ENCODE data around the gene FSIP1.

Gene FSIP1

DNA sequence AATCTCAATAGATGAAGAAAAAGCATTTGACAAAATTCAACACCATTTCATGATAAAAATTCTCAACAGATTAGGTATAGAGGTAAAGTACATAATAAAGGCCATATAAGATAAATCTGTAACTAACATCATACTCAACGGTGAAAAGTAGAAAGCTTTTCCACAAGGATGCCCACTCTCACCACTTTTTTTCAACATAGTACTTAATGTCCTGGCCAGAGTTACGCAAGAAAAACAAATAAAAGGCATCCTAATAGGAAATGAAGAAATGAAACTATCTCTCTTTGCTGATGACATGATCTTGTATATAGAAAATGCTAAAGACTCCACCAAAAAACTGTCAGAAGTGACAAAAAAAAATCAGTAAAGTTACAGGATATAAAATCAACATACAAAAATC lies 168.8 kb downstream of the FSIP1 start:
- DNase-seq: peak in 1 of 3 donors; percentile 18

DNA sequence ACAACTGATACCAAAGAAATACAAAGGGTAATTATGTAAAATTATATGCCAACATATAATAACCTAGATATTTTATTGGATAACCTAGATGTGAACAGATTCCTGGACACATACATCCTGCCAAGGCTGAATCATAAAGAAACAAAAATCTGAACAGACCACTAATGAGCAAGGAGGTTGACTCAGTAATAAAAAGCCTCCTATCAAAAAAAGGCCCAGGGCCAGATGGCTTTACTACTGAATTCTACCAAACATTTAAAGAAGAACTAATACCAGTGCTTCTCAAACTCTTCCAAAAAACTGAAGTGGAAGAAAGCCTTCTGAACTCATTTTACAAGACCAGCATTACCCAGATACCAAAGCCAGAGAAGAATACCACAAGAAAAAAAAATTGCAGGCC lies 169.4 kb downstream of the FSIP1 start:
- no peak for DNase-seq

DNA sequence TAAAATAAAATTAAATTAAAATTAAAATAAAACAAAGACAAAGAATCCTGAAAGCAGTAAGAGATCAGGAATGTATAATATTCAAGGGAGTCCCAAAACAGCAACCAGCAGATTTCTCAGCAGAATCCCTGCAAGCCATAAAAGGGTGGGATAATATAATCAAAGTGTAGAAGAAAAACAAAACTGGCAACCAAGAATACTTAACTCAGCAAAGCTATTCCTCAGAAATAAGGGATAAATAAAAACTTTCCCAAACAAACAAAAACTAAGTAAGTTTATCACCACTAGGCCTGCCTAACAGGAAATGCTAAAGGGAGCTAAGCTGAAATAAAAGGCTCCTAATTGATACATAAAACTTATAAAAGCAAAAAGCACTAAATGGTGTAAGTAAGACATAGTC lies 172.0 kb downstream of the FSIP1 start:
- DNase-seq: no peak

DNA sequence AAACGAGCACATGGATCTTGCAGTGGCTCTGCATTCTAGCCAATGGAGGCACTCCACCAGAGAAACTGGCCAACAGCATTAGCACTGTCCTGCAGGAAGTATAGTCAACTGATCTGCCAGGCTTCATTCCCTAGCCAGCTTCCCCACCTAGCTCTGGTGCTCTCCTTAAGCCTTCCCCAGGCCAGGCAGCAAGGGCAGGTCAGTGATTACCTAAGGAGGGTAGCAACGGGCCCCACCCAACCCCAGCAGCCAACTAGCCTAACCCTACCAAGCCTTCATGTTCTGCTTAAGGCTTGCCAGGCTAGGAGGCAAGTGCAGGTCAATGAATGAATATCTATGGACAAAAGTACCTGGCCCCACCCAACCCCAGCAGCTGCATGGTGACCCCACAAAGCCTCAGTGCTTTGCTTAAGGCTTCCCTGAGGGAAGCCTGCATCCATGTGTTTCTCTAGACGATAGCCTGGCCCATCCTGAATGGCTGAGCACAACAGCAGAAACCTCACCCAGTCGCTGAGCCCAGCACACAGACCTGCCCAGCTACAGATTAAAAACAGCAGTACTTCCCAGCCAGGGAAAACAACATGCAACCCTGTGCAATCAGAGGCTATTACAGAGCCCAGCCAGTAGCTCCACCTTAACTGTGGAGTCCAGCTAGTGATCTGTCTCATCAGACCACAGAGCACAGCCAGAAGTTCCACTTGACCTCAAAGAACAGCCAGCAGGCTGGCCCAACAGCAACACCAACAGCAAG lies 173.3 kb downstream of the FSIP1 start:
- no peak for DNase-seq

DNA sequence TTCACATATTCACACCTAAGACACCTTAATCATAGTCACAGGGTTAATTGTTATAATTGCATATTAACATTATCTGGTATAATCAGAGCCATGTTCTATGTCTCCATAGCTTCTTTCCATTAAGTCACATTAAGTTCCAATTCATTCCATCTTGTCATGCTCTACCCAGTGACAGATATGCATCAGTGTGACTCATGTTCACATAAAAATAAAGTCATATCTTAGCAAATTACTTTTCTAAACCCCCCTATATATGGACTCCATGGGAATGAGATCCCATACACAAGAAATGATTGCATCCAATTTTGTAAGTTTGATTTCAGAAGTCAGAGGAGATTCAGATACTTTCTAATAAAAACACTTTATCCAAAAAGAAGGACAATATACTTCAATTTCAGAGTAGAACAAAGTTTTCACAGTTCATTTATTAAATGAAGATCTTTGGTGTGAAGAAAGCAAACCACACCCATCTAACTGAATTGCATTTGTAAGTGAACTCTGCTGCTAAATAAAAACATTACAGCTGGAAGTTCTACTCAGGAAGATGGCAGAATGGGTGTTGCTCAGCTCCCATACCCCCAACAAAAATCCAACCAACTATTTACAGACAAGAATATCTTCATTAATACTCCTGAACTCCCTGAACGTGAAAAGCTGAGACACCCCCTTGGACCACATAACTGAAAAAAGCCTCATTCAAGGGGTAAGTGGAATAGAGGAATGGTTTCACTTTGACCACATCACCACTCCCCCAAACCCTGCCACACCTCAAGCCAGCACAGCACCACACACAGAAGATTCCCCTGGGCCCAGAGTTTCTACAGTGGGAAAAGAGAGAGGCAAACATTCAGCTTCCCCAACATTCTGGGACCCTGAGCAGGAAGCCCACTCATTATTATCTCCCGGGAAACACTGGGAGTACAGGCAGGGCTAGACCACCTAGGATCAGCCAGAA lies 174.2 kb downstream of the FSIP1 start:
- DNase-seq: no peak

- no peak for DNase-seq
Observed at GRCh38 chr15:39605146-39605545, 177.5 kb downstream of the FSIP1 start.

- no peak for DNase-seq
Observed at GRCh38 chr15:39602143-39602542, 180.5 kb downstream of the FSIP1 start.

GRCh38 chr15:39599871-39600270 lies 182.8 kb downstream of the FSIP1 start:
- no peak for DNase-seq

- DNase-seq: no peak
Observed at GRCh38 chr15:39598958-39599845, 183.4 kb downstream of the FSIP1 start.

GRCh38 chr15:39598186-39598850 lies 184.3 kb downstream of the FSIP1 start:
- DNase-seq: no peak

- DNase-seq: no peak
Observed at GRCh38 chr15:39597751-39598185, 184.9 kb downstream of the FSIP1 start.

- peak in 1 of 3 donors; percentile 13 for DNase-seq
Observed at GRCh38 chr15:39597336-39597735, 185.3 kb downstream of the FSIP1 start.

GRCh38 chr15:39596358-39597051 lies 186.1 kb downstream of the FSIP1 start:
- DNase-seq: no peak

DNA sequence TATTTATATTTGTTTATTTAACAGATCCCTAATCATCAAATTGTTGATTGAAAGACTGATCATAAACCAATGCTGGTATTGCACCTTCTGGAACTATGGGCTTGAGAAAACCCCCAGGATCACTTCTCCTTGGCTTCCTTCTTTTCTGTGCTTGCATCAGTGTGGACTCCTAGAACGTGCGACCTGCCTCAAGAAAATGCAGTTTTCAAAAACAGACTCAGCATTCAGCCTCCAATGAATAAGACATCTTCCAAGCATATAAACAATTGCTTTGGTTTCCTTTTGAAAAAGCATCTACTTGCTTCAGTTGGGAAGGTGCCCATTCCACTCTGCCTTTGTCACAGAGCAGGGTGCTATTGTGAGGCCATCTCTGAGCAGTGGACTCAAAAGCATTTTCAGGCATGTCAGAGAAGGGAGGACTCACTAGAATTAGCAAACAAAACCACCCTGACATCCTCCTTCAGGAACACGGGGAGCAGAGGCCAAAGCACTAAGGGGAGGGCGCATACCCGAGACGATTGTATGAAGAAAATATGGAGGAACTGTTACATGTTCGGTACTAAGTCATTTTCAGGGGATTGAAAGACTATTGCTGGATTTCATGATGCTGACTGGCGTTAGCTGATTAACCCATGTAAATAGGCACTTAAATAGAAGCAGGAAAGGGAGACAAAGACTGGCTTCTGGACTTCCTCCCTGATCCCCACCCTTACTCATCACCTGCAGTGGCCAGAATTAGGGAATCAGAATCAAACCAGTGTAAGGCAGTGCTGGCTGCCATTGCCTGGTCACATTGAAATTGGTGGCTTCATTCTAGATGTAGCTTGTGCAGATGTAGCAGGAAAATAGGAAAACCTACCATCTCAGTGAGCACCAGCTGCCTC lies 187.1 kb downstream of the FSIP1 start:
- DNase-seq: peak in 1 of 3 donors; percentile 13

GRCh38 chr15:39594446-39595337 lies 187.9 kb downstream of the FSIP1 start:
- DNase-seq: no peak

GRCh38 chr15:39593656-39594445 lies 188.8 kb downstream of the FSIP1 start:
- DNase-seq: peak in 1 of 3 donors; percentile 8

DNA sequence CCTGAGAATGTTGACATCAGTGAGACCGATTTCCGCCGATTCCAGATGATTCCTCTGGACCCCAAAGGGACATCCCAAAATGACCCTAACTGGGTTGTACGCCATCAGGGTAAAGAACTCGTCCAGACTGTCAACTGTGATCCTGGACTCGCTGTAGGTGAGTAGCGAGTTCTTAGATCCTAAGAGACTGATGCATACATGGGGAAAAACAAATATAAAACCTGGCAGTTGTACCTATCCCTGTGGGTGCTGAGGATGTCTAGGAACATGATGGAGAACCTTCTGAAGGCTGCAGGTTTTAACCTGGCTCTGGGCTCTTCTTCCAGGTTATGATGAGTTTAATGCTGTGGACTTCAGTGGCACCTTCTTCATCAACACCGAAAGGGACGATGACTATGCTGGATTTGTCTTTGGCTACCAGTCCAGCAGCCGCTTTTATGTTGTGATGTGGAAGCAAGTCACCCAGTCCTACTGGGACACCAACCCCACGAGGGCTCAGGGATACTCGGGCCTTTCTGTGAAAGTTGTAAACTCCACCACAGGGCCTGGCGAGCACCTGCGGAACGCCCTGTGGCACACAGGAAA lies 189.5 kb downstream of the FSIP1 start:
- DNase-seq: peak in 1 of 3 donors; percentile 5

DNA sequence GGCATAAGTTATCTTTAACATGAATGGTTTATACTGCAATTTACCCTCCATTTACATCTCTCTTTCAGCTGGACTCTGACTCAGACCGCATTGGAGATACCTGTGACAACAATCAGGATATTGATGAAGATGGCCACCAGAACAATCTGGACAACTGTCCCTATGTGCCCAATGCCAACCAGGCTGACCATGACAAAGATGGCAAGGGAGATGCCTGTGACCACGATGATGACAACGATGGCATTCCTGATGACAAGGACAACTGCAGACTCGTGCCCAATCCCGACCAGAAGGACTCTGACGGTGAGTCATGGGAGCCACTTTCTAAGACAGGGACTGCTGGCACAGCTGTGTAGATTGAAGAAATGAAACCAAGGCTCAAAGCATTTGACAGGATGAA lies 190.1 kb downstream of the FSIP1 start:
- peak; percentile 31 to 44 (median 40) for DNase-seq
